Measurements from ENCODE around the gene TNFRSF17. TPM values are rescaled to one million over a fixed set of nuclear protein-coding genes. Genes with fewer than 3 reads are reported as not detected.

Gene TNFRSF17
- total and polyA plus RNA-seq, 2 of the 13 experiments (the other 11 are each of a cell fraction or from before 2014, with no cell fraction given), result not detected

DNA sequence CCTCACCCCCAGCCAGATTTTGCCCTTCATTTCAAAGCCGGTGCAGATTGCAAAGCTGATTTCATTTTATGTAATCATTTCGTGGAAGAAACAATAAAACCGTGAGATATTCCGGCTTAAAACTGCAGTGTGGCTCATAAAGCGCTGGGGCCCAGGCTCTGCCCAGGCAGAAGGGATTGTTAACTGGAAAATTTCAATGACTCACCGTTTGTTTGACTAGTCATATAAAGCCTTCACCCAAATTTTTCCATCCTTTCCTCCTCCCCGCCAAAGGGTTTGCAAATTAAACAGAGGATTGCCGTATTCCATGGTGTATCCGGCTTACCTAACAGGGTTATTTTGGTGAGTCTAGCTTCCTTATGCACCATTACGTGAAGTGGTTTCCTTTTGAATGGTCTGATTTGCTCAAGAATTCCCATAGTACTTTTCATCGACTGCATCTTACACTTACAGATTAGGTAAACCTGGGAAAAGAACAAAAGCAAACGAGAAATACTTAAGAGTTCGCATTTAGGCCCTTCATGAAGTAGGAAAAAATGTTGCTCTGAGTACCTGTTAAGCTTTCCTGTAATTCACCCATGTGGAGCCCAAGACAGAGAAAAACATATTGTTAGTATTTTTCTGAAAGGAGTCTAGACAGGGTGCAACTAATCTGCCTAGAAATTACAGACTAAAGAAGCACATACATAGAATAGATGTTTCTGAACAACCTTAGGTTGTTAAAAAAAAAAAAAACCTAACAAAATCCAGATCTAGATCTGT, 48.3 kb upstream of the TNFRSF17 start (continued):
- TF ChIP-seq, protein P1, sequence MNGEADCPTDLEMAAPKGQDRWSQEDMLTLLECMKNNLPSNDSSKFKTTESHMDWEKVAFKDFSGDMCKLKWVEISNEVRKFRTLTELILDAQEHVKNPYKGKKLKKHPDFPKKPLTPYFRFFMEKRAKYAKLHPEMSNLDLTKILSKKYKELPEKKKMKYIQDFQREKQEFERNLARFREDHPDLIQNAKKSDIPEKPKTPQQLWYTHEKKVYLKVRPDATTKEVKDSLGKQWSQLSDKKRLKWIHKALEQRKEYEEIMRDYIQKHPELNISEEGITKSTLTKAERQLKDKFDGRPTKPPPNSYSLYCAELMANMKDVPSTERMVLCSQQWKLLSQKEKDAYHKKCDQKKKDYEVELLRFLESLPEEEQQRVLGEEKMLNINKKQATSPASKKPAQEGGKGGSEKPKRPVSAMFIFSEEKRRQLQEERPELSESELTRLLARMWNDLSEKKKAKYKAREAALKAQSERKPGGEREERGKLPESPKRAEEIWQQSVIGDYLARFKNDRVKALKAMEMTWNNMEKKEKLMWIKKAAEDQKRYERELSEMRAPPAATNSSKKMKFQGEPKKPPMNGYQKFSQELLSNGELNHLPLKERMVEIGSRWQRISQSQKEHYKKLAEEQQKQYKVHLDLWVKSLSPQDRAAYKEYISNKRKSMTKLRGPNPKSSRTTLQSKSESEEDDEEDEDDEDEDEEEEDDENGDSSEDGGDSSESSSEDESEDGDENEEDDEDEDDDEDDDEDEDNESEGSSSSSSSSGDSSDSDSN (CRISPR knock-in tag; IDR thresholded peaks at IDR 0.05), result no peak
- TF ChIP-seq ARID2 (CRISPR knock-in tag; IDR thresholded peaks at IDR 0.05; ENCODE audit: borderline replicate concordance) (no peak), ZBTB20 (CRISPR knock-in tag; IDR thresholded peaks at IDR 0.05; ENCODE audit: borderline replicate concordance, low read depth) (no peak), ZNF329 (CRISPR knock-in tag; IDR thresholded peaks at IDR 0.05; ENCODE audit: low read depth) (no peak), GPN1 (CRISPR knock-in tag; IDR thresholded peaks at IDR 0.05; ENCODE audit: borderline replicate concordance) (no peak), NFKBIZ (CRISPR knock-in tag; IDR thresholded peaks at IDR 0.05) (no peak), REXO4 (CRISPR knock-in tag; IDR thresholded peaks at IDR 0.05; ENCODE audit: borderline replicate concordance) (no peak), MYC (CRISPR knock-in tag; IDR thresholded peaks at IDR 0.05; ENCODE audit: borderline replicate concordance) (no peak), PRMT3 (CRISPR knock-in tag; IDR thresholded peaks at IDR 0.05; ENCODE audit: borderline replicate concordance, low read depth) (no peak), ZNF256 (CRISPR knock-in tag; conservative IDR thresholded peaks at IDR 0.05) (0 out of 2 replicates have a peak, but pooled peaks have one; percentile 59), ZNF841 (CRISPR knock-in tag; IDR thresholded peaks at IDR 0.05; ENCODE audit: borderline replicate concordance) (no peak), ZNF451 (CRISPR knock-in tag; IDR thresholded peaks at IDR 0.05) (no peak; the same call in 1 of the 2 replicates), MAFF (IDR thresholded peaks at IDR 0.05; ENCODE audit: low read depth, low read length) (peak; percentile 54), ZNF225 (CRISPR knock-in tag; IDR thresholded peaks at IDR 0.05) (no peak), SP140L (CRISPR knock-in tag; IDR thresholded peaks at IDR 0.05; ENCODE audit: borderline replicate concordance) (no peak), DR1 (CRISPR knock-in tag; IDR thresholded peaks at IDR 0.05) (no peak)
- TF ChIP-seq, protein P2, sequence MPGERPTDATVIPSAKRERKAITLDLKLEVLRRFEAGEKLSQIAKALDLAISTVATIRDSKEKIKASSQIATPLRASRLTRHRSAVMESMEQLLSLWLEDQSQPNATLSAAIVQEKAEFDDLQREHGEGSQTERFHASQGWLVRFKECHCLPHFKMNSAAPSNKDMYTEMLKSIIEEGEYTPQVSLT (CRISPR knock-in tag; IDR thresholded peaks at IDR 0.05; ENCODE audit: borderline replicate concordance, low read depth), result 0 out of 2 replicates have a peak, but pooled peaks have one; percentile 41
- TF ChIP-seq, protein P3, sequence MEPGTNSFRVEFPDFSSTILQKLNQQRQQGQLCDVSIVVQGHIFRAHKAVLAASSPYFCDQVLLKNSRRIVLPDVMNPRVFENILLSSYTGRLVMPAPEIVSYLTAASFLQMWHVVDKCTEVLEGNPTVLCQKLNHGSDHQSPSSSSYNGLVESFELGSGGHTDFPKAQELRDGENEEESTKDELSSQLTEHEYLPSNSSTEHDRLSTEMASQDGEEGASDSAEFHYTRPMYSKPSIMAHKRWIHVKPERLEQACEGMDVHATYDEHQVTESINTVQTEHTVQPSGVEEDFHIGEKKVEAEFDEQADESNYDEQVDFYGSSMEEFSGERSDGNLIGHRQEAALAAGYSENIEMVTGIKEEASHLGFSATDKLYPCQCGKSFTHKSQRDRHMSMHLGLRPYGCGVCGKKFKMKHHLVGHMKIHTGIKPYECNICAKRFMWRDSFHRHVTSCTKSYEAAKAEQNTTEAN (CRISPR knock-in tag; conservative IDR thresholded peaks at IDR 0.05), result no peak
- TF ChIP-seq, protein P4, sequence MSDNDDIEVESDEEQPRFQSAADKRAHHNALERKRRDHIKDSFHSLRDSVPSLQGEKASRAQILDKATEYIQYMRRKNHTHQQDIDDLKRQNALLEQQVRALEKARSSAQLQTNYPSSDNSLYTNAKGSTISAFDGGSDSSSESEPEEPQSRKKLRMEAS (IDR thresholded peaks at IDR 0.05), result no peak
- TF ChIP-seq, protein P5, sequence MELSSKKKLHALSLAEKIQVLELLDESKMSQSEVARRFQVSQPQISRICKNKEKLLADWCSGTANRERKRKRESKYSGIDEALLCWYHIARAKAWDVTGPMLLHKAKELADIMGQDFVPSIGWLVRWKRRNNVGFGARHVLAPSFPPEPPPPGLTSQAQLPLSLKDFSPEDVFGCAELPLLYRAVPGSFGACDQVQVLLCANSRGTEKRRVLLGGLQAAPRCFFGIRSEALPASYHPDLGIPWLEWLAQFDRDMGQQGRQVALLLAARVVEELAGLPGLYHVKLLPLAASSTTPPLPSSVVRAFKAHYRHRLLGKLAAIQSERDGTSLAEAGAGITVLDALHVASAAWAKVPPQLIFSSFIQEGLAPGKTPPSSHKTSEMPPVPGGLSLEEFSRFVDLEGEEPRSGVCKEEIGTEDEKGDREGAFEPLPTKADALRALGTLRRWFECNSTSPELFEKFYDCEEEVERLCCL (CRISPR knock-in tag; IDR thresholded peaks at IDR 0.05; ENCODE audit: borderline replicate concordance), result no peak
- TF ChIP-seq, protein P6, sequence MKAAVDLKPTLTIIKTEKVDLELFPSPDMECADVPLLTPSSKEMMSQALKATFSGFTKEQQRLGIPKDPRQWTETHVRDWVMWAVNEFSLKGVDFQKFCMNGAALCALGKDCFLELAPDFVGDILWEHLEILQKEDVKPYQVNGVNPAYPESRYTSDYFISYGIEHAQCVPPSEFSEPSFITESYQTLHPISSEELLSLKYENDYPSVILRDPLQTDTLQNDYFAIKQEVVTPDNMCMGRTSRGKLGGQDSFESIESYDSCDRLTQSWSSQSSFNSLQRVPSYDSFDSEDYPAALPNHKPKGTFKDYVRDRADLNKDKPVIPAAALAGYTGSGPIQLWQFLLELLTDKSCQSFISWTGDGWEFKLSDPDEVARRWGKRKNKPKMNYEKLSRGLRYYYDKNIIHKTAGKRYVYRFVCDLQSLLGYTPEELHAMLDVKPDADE (CRISPR knock-in tag; IDR thresholded peaks at IDR 0.05), result peak; percentile 82; the same call in 1 of the 2 replicates

Measured in HepG2 (cell line).